Activated naive CD4-positive, alpha-beta T cell treated with anti-CD3 and anti-CD28 coated beads, Interleukin-2, amount 50 U/mL, for 72 hours (primary cell): ENCODE measurements around the gene RPL31. TPM values are rescaled to one million over a fixed set of nuclear protein-coding genes. Genes with fewer than 3 reads are reported as not detected.

Source experiments
- total RNA-seq, 2 donors: library from RNA; stranded (reverse); gene quantifications; one replicate each; pipeline ENCODE4 v1.2.3, GENCODE V29; 2022

Gene RPL31
- total RNA-seq, 2 donors from 2014 or later: 1,392 to 1,582 TPM

Other genes starting within 250 kb of the RPL31 start
- gene NPAS2, start 182.2 kb upstream of the RPL31 start, total RNA-seq: 10 to 100 TPM in 1 of 2 donors, 1 to 10 TPM in 1; 3.1 to 20.9 TPM
- gene TBC1D8, start 149.1 kb downstream of the RPL31 start, total RNA-seq: 10 to 100 TPM in 1 of 2 donors, 1 to 10 TPM in 1; 2.6 to 12.1 TPM